ENCODE data around the gene PLCD4. TPM values are rescaled to one million over a fixed set of nuclear protein-coding genes. Genes with fewer than 3 reads are reported as not detected.

Gene PLCD4
- total and polyA plus RNA-seq, 2 of the 8 experiments (the other 6 are each of a cell fraction or from before 2014, with no cell fraction given), result 0.21 to 0.50 TPM

DNA sequence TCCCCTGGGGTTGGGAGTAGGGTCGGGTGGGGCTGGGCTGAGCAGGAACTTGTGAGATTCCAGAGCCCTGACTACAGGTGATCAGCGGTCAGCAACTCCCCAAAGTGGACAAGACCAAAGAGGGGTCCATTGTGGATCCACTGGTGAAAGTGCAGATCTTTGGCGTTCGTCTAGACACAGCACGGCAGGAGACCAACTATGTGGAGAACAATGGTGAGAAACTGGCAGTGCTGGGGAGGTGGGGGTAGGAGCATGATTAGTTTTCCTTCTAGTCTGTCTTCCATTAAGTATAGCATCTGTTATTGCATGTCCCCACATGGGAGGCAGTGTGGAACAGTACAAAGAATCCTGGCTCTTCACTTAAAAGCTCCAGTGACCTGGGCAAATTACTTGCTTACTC lies 28.0 kb downstream of the PLCD4 start:
- CTCF ChIA-PET (ENCODE audit: partially characterized antibody), result interaction anchor here (0.6 to 1.5 kb wide), 4 partner anchors 14 to 227 kb away, joined by 3 to 5 read pairs (median 3); no protein-coding TSS in a partner anchor
- TF ChIP-seq KDM4A (IDR thresholded peaks at IDR 0.05; ENCODE audit: low read depth, low read length, severe bottlenecking) (no peak), SP1 (IDR thresholded peaks at IDR 0.05; ENCODE audit: low read depth, low read length) (no peak), RAD21 (IDR thresholded peaks at IDR 0.05 in 1 of 2, conservative IDR thresholded peaks at IDR 0.05 in 1 of 2; ENCODE audit: low read depth in 2 of 2, low read length in 2 of 2) (no peak), SIX5 (IDR thresholded peaks at IDR 0.05; ENCODE audit: low read depth, low read length) (no peak), JUND (IDR thresholded peaks at IDR 0.05; ENCODE audit: low read length) (no peak), FOSL1 (IDR thresholded peaks at IDR 0.05; ENCODE audit: insufficient read depth, low read depth, low read length) (no peak), HDAC2 (IDR thresholded peaks at IDR 0.05; ENCODE audit: borderline replicate concordance in 1 of 2, low read depth in 2 of 2, low read length in 2 of 2) (no peak), YY1 (IDR thresholded peaks at IDR 0.05; ENCODE audit: low read depth, low read length) (no peak), ASH2L (IDR thresholded peaks at IDR 0.05; ENCODE audit: low read length) (no peak), CTBP2 (IDR thresholded peaks at IDR 0.05; ENCODE audit: borderline replicate concordance, insufficient read depth, insufficient read length, low read length) (no peak), POU5F1 (IDR thresholded peaks at IDR 0.05; ENCODE audit: low read depth, low read length) (no peak), SRF (IDR thresholded peaks at IDR 0.05; ENCODE audit: low read depth, low read length) (no peak), CHD1 (IDR thresholded peaks at IDR 0.05; ENCODE audit: low read depth, low read length) (no peak), NRF1 (IDR thresholded peaks at IDR 0.05; ENCODE audit: low read depth, low read length) (no peak)

More for the DNA sequence above, 28.0 kb downstream of the PLCD4 start:
- H4K8ac ChIP-seq (ENCODE audit: extremely low read depth, insufficient read depth, low read length), result no peak overlapping the region
- no peak overlapping the region for H2AFZ ChIP-seq (ENCODE audit: low read length)
- no peak for FAIRE-seq
- no peak overlapping the region for H3K56ac ChIP-seq (replicated peaks; ENCODE audit: insufficient read length, low read depth, low read length)
- no peak overlapping the region for H3K4me2 ChIP-seq (ENCODE audit: insufficient read depth in 1 of 2, low read depth in 2 of 2, low read length in 2 of 2)
- no peak overlapping the region for H2BK12ac ChIP-seq (ENCODE audit: low read depth, low read length)
- no peak overlapping the region for H3K23ac ChIP-seq (ENCODE audit: insufficient read length)
- no peaks in the 10 kb centered on the region; the same call in 1 of the 2 replicates for H3K79me1 ChIP-seq (ENCODE audit: low read depth, low read length)
- no peak overlapping the region for H2BK5ac ChIP-seq (ENCODE audit: low read depth, low read length)
- no peak overlapping the region for H3K9ac ChIP-seq (replicated peaks in 1 of 4; ENCODE audit: extremely low read depth in 1 of 4, low read depth in 3 of 4, low read length in 3 of 4)
- H3K14ac ChIP-seq (ENCODE audit: insufficient read length), result no peak overlapping the region
- H4K20me1 ChIP-seq (replicated peaks in 1 of 2; ENCODE audit: control insufficient read depth in 1 of 2, insufficient read depth in 2 of 2, low read length in 2 of 2), result peaks cover 0 to 6% of the 10 kb centered on the region in 2 experiments
- no peaks in the 10 kb centered on the region for H3K9me3 ChIP-seq (ENCODE audit: insufficient read depth in 2 of 2, low read depth in 1 of 2, low read length in 1 of 2)
- no peak overlapping the region for H2BK15ac ChIP-seq (ENCODE audit: low read length)
- no peak overlapping the region for H3K18ac ChIP-seq (ENCODE audit: extremely low read depth, low read length)
- H2BK20ac ChIP-seq (ENCODE audit: low read length), result no peak overlapping the region
- no peak for DNase-seq (ENCODE audit: low read depth in 1 of 2, low spot score in 2 of 2)
- no peak overlapping the region for H4K91ac ChIP-seq (replicated peaks; ENCODE audit: insufficient read length, low read length)
- H3K27me3 ChIP-seq (replicated peaks in 1 of 4; ENCODE audit: control insufficient read depth in 3 of 4, extremely low read depth in 1 of 4, insufficient read depth in 3 of 4, low read length in 3 of 4), result no peaks in the 10 kb centered on the region
- H2BK120ac ChIP-seq (replicated peaks; ENCODE audit: low read depth, low read length), result no peak overlapping the region
- no peaks in the 10 kb centered on the region for H3K79me2 ChIP-seq (ENCODE audit: control insufficient read depth in 1 of 2, insufficient read depth in 2 of 2, low read length in 2 of 2)
- H3K36me3 ChIP-seq (ENCODE audit: control insufficient read depth in 2 of 4, insufficient read depth in 4 of 4, low read length in 3 of 4), result peaks cover 20 to 62% (median 48%) of the 10 kb centered on the region in 4 experiments
- no peak overlapping the region for H2AK5ac ChIP-seq (ENCODE audit: low read depth, low read length)
- WGBS, 2 experiments (ENCODE audit: extremely low coverage in 1 of 2, insufficient coverage in 1 of 2, insufficient read length in 1 of 2, insufficient replicate concordance in 2 of 2, low coverage in 1 of 2, low lambda C conversion rate in 2 of 2, missing lambda C conversion rate in 1 of 2), result 100% methylated on average over 5 of the region's 5 CpGs; no CpG with 5 or more reads in 1 of the 2 experiments
- H3K4ac ChIP-seq (replicated peaks; ENCODE audit: insufficient read length, low read depth, low read length), result no peak overlapping the region
- H3K4me3 ChIP-seq (ENCODE audit: extremely low read depth in 1 of 4, insufficient read depth in 2 of 4, low read depth in 3 of 4, low read length in 4 of 4), result no peak overlapping the region
- H4K5ac ChIP-seq (ENCODE audit: insufficient read length, low read depth, low read length), result no peak overlapping the region
- no peak overlapping the region for H3K27ac ChIP-seq (ENCODE audit: low read depth, low read length)
- POLR2A ChIA-PET (ENCODE audit: partially characterized antibody), result interaction anchor here (1.1 to 2.3 kb wide), 2 partner anchors 10 to 24 kb away, joined by 3 to 13 read pairs; partner anchors contain the start of genes BCS1L and ZNF142
- no peaks in the 10 kb centered on the region for H3K23me2 ChIP-seq (ENCODE audit: low read depth, low read length)
- H3K4me1 ChIP-seq (replicated peaks in 1 of 4; ENCODE audit: control insufficient read depth in 3 of 4, insufficient read depth in 4 of 4, low read length in 3 of 4), result no peaks in the 10 kb centered on the region
